Fibroblast of skin of left quadriceps (primary cell): ENCODE data around the gene LRRC71.
"Not testable (repeated sequence)": the region's sequence is repeated elsewhere in the genome, so short reads cannot be mapped to it uniquely, and the experiment has no call there.

Source experiments
- DNase-seq, 2 experiments: peaks; one replicate each; pipeline ENCODE4 v3.0.0-alpha.2; 2013; ENCODE audit warnings: low read depth in 2 of 2

LRRC71 gene

GRCh38 chr1:156905176-156905575 is 15.3 kb upstream of the LRRC71 start:
- no peak for DNase-seq

DNA sequence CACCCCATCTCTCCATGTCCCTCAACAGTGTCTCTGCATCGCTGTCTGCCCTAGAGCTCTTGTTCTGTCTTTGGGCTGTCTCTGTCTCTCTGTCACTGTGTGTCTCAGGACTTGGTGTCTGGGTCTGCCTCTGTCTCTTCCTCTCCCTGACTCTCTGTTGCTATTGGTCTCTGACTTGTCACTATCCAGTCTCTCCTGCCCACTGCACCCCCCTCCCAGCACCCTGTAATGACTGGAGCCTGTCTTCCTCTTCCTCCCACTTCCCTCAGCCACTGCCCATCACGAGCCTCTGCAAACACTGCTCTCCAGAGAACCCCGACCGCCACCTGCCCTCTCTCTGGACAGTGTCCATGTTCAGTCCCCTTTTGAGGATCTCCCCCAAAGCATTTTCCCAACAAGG is 14.8 kb upstream of the LRRC71 start:
- no peak for DNase-seq

- no peak for DNase-seq
These were observed 14.1 kb upstream of the LRRC71 start for GRCh38 chr1:156906206-156906906.

DNA sequence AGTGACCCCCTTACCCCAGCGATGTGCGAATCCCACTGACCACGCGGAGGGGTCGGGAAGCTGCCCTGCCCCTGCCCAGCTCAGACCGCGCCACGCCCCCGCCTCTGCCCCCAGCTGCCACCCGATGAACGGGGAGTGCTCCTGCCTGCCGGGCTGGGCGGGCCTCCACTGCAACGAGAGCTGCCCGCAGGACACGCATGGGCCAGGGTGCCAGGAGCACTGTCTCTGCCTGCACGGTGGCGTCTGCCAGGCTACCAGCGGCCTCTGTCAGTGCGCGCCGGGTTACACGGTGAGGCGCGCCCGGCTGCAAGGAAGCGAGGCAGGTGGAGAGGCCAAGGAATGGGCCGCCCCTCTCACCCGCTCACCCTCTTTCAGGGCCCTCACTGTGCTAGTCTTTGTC is 11.9 kb upstream of the LRRC71 start:
- DNase-seq: no peak

- DNase-seq: no peak
These were observed 11.5 kb upstream of the LRRC71 start for GRCh38 chr1:156908955-156909354.

GRCh38 chr1:156909671-156910070 is 10.8 kb upstream of the LRRC71 start:
- no peak for DNase-seq

- DNase-seq: no peak
These were observed 10.1 kb upstream of the LRRC71 start for GRCh38 chr1:156910309-156910782.

DNA sequence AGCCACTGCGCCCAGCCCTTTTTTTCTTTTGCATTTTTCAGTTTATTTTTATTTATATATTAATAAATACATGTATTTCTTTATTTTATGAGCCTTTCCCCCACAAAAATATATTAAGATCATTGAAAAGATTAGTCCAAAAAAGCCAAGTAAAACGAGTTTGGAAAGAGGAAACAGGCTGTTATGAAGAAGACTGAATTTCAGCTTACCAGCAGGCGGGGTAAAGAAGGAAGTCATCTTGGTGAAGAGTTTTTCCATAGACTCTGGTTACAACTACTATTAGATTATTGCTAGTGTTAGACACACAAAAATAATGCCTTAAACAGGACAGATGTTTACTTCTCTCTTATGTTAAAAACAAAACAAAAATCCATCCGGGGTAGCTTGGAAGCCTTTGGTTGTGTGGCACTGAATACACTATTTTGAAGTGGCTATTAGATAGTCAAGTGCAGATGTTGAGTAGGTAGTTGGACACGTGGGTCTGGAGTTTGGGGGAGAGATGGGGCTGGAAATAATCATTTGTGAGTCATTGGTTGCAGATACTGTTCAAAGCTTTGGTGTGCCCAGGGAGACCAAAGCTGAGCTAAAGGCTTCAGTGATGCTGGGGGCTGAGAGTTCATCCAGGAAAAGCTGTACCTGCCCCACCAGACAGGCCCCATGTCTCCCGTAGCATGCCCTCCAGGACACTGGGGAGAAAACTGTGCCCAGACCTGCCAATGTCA is 8.7 kb upstream of the LRRC71 start:
- no peak for DNase-seq

GRCh38 chr1:156912310-156912709 is 8.1 kb upstream of the LRRC71 start:
- no peak for DNase-seq

GRCh38 chr1:156912861-156913808 is 7.3 kb upstream of the LRRC71 start:
- DNase-seq: no peak

DNA sequence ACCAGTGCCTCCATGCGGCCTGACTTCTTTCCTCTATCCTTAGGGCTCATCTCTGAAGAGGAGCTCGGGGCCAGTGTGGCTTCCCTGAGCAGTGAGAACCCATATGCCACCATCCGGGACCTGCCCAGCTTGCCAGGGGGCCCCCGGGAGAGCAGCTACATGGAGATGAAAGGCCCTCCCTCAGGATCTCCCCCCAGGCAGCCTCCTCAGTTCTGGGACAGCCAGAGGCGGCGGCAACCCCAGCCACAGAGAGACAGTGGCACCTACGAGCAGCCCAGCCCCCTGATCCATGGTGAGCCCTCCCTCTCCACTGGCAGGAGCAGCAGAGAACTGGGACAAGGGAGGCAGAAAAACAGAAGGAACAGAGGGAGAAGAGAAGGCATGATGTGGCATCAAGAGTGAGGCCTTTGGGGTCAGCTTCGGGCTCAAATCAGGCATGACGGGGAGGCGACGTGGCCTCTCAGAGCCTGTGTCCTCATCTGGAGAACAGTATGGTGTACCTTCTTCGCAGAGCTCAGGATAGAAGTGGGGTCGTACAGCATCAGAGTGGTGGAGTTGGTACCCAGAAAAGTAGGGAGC is 6.5 kb upstream of the LRRC71 start:
- DNase-seq: no peak

GRCh38 chr1:156914440-156914856 is 6.0 kb upstream of the LRRC71 start:
- no peak for DNase-seq

DNA sequence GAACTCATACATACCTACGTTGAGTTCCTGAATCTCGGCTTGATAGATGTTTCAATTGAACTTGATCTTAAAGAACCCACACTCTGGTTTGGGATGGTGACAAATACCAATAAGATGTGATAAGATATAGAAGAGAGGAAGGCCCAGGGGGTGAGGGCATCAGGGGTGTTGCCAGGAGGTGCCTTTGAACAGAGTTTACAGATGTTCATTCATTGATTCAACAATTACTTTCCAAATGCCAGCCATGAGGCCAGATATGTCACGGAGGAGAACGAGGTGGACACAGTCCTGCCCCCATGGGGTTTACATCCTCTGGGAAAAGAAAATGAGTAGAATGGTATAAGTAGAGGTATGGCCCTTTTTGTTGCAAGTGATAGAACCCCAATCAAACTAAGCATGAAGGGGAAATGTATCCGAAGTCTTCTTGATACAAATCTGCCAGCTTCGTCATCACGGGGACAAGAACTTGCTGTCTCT is 659 bp downstream of the LRRC71 start:
- no peak for DNase-seq

DNA sequence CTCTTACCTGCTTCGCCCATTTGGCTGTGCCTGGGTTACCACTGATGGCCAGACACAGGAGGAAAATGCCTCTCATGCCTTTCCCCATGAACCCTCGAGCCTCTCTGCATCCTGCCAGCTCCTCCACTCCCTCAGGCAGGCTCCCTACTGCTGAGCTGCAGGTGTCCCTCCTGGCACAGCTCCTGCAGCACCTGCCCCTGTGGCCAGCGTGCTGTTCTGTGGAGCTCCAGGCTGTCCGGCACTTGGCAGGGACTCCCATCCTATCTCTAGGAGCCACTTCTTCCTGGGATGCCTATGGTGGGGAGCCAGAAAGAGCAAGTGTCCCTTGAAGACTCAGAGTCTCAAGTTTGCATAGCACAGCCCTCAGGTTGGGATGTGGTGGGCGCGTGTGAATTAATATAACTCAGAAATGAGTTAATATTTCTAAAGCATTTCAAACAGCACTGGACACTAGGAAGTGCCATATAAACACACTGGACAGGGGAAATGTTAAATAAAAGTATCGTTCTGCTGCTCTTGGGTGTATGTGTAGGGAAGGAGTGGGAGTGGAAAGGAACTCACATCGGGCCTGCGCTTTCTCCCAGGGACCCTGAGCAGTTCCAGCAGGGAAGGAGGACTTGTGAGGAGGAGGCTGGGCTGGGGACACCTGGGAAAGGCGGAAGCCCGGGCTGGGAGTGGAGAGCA is 2.7 kb downstream of the LRRC71 start:
- DNase-seq: no peak

- DNase-seq: no peak
These were observed 3.4 kb downstream of the LRRC71 start for GRCh38 chr1:156923670-156924477.

DNA sequence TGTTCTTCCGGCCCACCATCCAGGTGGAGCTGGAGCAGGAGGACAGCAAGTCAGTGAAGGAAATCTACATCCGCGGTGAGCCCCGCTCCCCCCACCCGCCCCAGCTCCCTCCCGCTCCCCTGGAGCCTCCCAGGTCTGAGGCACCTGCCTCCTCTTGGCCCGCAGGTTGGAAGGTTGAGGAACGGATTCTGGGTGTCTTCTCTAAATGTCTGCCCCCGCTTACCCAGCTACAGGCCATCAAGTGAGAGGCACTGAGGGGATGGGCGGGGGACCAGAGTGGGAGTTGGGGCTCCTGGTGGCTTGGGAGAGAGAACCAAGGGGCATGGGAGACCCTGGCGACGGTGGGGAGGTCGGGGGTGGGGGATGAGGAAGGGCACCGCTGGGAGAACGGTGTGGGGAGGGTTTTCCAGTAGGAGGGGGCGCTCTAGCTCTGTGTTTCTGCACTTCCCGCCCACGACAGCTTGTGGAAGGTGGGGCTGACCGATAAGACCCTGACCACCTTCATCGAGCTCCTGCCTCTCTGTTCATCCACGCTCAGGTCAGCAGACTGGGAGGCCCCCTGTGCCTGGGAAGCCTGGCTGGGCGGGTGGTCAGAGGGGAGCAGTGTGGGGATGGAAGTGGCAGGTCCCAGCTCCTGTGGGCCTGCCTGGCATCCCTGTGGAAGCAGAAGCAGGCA is 4.2 kb downstream of the LRRC71 start:
- no peak for DNase-seq

DNA sequence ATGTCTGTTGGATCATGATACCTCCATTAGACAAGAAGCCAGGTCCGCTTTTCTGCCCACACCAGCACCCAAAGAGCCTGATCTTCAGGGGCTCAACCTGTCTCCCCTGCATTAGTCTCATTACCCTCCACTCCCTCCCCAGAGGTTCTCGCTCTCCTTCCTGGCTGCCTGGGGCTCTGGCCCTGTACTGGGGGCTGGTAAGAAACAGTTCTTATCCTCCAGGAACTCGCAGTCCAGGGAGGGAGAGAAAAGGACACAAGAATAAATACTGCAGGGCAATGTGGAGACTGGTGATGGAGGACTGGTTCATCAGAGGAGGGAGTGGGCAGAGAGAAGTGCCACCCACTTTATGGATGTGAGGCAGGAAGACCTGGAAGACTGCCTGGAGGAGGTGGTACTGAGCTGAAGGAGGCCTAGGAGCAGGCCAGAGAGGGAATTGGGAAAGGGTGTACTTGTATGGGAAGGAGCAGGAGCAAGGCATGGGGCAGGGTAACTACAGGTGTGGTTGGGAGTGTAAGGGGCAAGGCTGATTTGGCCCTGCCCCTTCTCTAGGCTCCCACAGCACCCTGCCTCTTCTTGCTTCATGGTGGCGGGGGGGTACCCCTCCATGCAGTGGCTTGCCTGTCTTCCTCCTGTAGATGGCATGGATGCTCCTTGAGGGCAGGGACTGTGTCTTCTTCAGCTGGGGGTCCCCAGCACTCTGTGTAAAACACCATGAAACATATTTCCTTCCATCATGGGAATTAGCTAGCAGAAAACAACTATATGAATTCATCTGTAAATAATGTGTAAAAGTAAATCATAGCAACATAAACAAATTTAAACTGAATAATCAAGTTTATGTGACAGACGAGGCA is 5.0 kb downstream of the LRRC71 start:
- no peak for DNase-seq

- DNase-seq: peak in 1 of 2 experiments; percentile 37
These were observed 5.7 kb downstream of the LRRC71 start for GRCh38 chr1:156926175-156926574.

- not testable (repeated sequence) for DNase-seq
These were observed 6.3 kb downstream of the LRRC71 start for GRCh38 chr1:156926695-156927094.
